PFSK-1 (cell line): ENCODE measurements around the gene C1QTNF5.

Experiments used
- FOXP2 ChIP-seq: optimal IDR thresholded peaks from 2 replicates; pipeline ENCODE3; 2011; ENCODE audit warnings: borderline replicate concordance, control low read depth, inconsistent platforms; ENCODE audit not compliant: insufficient read depth; ENCODE audit errors: extremely low read length, extremely low read depth
- POLR2AphosphoS5 ChIP-seq: IDR thresholded peaks from 2 replicates; pipeline ENCODE4 v1.6.1; 2012; ENCODE audit warnings: low read depth, mild to moderate bottlenecking, control low read depth, low read length, moderate library complexity
- REST ChIP-seq, 2 experiments: IDR thresholded peaks; 2 replicates each; pipeline versions ENCODE4 v1.6.1 to v1.8.0; 2011 to 2012; ENCODE audit warnings: low read depth in 2 of 2, low read length in 2 of 2, control low read depth in 1 of 2, inconsistent platforms in 1 of 2, mild to moderate bottlenecking in 1 of 2, moderate library complexity in 1 of 2; ENCODE audit not compliant: insufficient read depth in 1 of 2
- SIN3A ChIP-seq: IDR thresholded peaks from 2 replicates; pipeline ENCODE4 v1.6.1; 2012; ENCODE audit warnings: mild to moderate bottlenecking, low read length, moderate library complexity, borderline replicate concordance; ENCODE audit not compliant: insufficient read depth
- TAF1 ChIP-seq: IDR thresholded peaks from 2 replicates; pipeline ENCODE4 v1.6.1; 2012; ENCODE audit warnings: low read length, control low read depth, borderline replicate concordance; ENCODE audit not compliant: insufficient read depth

Gene C1QTNF5

GRCh38 chr11:119299416-119299815, 41.3 kb downstream of the C1QTNF5 start:
- TF ChIP-seq SIN3A (no peak), FOXP2 (no peak)

GRCh38 chr11:119298726-119299125, 42.0 kb downstream of the C1QTNF5 start:
- TF ChIP-seq POLR2AphosphoS5, result no peak
- no peak for TF ChIP-seq REST (IDR thresholded peaks at IDR 0.05; ENCODE audit: insufficient read depth in 1 of 2, low read depth in 2 of 2, low read length in 2 of 2)
- TF ChIP-seq SIN3A, result no peak
- no peak for TF ChIP-seq TAF1
- TF ChIP-seq FOXP2, result no peak

GRCh38 chr11:119297938-119298337, 42.7 kb downstream of the C1QTNF5 start:
- no peak for TF ChIP-seq POLR2AphosphoS5

- TF ChIP-seq POLR2AphosphoS5, result no peak
Measured at GRCh38 chr11:119295178-119295577, 45.5 kb downstream of the C1QTNF5 start.

GRCh38 chr11:119293461-119293860, 47.2 kb downstream of the C1QTNF5 start:
- TF ChIP-seq SIN3A, result no peak
- no peak for TF ChIP-seq TAF1
- no peak for TF ChIP-seq FOXP2
- TF ChIP-seq REST (IDR thresholded peaks at IDR 0.05; ENCODE audit: insufficient read depth in 1 of 2, low read depth in 2 of 2, low read length in 2 of 2), result no peak
- TF ChIP-seq POLR2AphosphoS5, result no peak

GRCh38 chr11:119290894-119291497, 49.7 kb downstream of the C1QTNF5 start:
- no peak for TF ChIP-seq TAF1
